Thoracic aorta (tissue), 2 donors: ENCODE measurements around the gene CD36. TPM values are rescaled to one million over a fixed set of nuclear protein-coding genes. Genes with fewer than 3 reads are reported as not detected.

Experiments used
- ATAC-seq: fragments of 150-250 bp; one replicate; pipeline ENCODE4 v1.8.0; 2017; ENCODE audit warnings: low read depth; ENCODE audit not compliant: insufficient number of reproducible peaks, low FRiP score
- DNase-seq: peaks from one replicate; pipeline ENCODE4 v3.0.0-alpha.2; 2020; ENCODE audit warnings: low spot score
- H3K27ac ChIP-seq, 2 donors: fragments of 200-600 bp; sonication (generic); 1 replicate in 1 of 2; 2 replicates in 1 of 2; pipeline ENCODE4 v1.5.1; 2016; ENCODE audit warnings: mild to moderate bottlenecking in 2 of 2, moderate library complexity in 2 of 2
- H3K27me3 ChIP-seq: fragments of 200-600 bp; sonication (generic); replicated peaks from 2 replicates; pipeline ENCODE4 v1.6.0; 2016; ENCODE audit warnings: mild to moderate bottlenecking; ENCODE audit not compliant: insufficient read depth
- H3K36me3 ChIP-seq: fragments of 200-600 bp; sonication (generic); one replicate; pipeline ENCODE4 v1.5.1; 2016
- H3K4me1 ChIP-seq, 2 donors: fragments of 200-600 bp; sonication (generic); 1 replicate in 1 of 2; 2 replicates in 1 of 2; pipeline versions ENCODE4 v1.5.1 to v1.6.0; 2016; ENCODE audit warnings: low read depth in 2 of 2, mild to moderate bottlenecking in 1 of 2; ENCODE audit not compliant: control insufficient read depth in 1 of 2
- H3K4me3 ChIP-seq: fragments of 200-600 bp; sonication (generic); 2 replicates; pipeline ENCODE4 v1.5.1; 2016; ENCODE audit warnings: mild to moderate bottlenecking
- H3K9me3 ChIP-seq: fragments of 200-600 bp; sonication (generic); 2 replicates; pipeline ENCODE4 v1.5.1; 2016
- total RNA-seq, 2 donors: library from RNA; depleted of rRNA; stranded (reverse); fragments of >200 nt; gene quantifications; one replicate each; pipeline versions ENCODE4 v1.1.0 to v1.2.3, GENCODE V29; 2016
- TF ChIP-seq, protein P1 (sequence below): fragments of 200-600 bp; sonication (generic); IDR thresholded peaks from one replicate; pipeline ENCODE4 v1.5.1; 2019; ENCODE audit warnings: antibody characterized with exemption

The CD36 gene
- total RNA-seq = 10 to 100 TPM; 68.6 to 94.8 TPM

DNA sequence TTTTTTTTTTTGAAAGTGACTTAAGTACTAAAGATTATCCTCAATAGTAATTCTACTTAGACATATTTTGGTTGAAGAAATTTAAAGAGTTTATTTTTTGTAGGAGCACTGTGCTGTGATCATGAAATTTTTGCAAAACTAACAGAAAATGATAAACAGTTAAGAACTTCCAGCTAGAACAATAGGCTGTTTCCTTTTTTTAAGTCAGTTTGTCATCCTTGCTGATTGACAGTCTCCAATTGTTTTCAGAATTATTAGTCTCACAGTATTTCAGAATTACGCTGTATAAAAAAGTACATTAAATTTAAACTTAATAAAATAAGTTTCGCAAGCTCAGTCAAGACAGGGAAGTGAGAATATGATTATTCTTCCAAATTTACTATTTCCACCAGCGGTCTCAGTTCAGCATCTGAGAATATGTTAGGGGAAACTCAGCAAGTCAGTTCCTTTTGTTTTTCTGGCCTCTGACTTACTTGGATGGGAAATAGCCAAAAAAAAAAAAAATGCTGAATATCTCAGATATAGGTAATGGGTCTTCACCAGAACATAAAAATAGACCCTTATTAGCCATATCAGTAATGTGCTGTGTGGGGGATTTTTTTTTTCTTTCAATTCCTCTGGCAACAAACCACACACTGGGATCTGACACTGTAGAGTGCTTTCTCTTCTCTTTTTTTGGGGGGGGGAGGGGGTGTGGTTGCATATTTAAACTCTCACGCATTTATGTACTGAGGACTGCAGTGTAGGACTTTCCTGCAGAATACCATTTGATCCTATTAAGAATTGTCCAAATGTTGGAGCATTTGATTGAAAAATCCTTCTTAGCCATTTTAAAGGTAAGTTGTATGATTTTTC is at the start of gene CD36:
TSS of gene CD36 (plus strand) at position 732 of the 855 bp plus-strand sequence. CDS start 8,099 bp downstream, outside the sequence.
- no peaks in the 10 kb centered on the region for H3K9me3 ChIP-seq
- H3K27me3 ChIP-seq = no peaks in the 10 kb centered on the region
- no peak within 1 kb of the TSS for H3K4me3 ChIP-seq
- DNase-seq (no peak), ATAC-seq (no peak)
- H3K27ac ChIP-seq = no peak within 1 kb of the TSS
- H3K36me3 ChIP-seq = no peaks in the 10 kb centered on the region
- H3K4me1 ChIP-seq = peaks cover 0 to 8% of the 10 kb centered on the region in 2 donors
- TF ChIP-seq, protein P1, sequence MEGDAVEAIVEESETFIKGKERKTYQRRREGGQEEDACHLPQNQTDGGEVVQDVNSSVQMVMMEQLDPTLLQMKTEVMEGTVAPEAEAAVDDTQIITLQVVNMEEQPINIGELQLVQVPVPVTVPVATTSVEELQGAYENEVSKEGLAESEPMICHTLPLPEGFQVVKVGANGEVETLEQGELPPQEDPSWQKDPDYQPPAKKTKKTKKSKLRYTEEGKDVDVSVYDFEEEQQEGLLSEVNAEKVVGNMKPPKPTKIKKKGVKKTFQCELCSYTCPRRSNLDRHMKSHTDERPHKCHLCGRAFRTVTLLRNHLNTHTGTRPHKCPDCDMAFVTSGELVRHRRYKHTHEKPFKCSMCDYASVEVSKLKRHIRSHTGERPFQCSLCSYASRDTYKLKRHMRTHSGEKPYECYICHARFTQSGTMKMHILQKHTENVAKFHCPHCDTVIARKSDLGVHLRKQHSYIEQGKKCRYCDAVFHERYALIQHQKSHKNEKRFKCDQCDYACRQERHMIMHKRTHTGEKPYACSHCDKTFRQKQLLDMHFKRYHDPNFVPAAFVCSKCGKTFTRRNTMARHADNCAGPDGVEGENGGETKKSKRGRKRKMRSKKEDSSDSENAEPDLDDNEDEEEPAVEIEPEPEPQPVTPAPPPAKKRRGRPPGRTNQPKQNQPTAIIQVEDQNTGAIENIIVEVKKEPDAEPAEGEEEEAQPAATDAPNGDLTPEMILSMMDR = no peak

DNA sequence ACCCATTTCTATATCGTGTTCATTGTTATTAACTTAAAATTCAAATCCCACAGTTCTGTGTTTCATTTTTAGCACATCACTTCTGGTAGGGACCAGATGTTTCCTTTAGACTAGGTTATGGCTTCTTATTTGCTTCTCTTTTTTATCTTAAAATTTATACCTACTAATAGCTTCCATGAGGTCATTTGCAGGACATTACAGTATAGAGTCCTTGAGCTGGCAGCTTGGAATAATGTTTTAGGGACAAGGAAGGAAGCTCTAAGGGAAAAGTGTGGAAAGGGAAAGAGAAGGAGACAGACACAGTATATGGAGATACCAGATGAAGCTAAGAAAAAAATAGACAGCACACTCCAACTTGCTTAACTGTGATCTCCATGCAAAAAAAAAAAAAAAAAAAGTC is 48.8 kb upstream of the CD36 start:
- DNase-seq = no peak
- no peak for ATAC-seq
- H3K27me3 ChIP-seq = no peaks in the 10 kb centered on the region
- H3K4me3 ChIP-seq = no peak overlapping the region
- H3K9me3 ChIP-seq = no peaks in the 10 kb centered on the region
- H3K4me1 ChIP-seq = no peaks in the 10 kb centered on the region
- no peaks in the 10 kb centered on the region for H3K36me3 ChIP-seq
- TF ChIP-seq, protein P1 = no peak
- no peak overlapping the region for H3K27ac ChIP-seq

DNA sequence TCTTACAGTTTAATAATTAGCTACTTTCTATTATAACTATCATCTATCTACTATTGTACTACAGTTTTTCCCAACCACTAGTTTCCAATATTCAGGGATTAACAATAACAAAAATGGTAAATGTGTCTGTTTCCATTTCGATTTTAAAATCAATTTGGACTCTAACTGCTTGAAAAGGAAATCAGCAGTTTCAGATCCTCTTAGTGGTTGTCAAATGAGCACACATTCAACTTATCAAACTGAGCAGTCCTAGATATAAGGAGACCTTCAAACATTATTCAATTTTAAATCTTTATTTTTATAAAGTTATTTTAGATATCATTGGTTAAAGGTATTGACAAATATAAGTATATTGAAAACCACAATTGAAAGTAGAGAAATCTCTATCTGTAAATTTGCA is 46.8 kb upstream of the CD36 start:
- no peak overlapping the region for H3K4me3 ChIP-seq
- DNase-seq (no peak), ATAC-seq (no peak)
- no peaks in the 10 kb centered on the region for H3K9me3 ChIP-seq
- TF ChIP-seq, protein P1 = no peak
- H3K27me3 ChIP-seq = no peaks in the 10 kb centered on the region
- H3K4me1 ChIP-seq = no peaks in the 10 kb centered on the region
- no peaks in the 10 kb centered on the region for H3K36me3 ChIP-seq
- H3K27ac ChIP-seq = no peak overlapping the region

DNA sequence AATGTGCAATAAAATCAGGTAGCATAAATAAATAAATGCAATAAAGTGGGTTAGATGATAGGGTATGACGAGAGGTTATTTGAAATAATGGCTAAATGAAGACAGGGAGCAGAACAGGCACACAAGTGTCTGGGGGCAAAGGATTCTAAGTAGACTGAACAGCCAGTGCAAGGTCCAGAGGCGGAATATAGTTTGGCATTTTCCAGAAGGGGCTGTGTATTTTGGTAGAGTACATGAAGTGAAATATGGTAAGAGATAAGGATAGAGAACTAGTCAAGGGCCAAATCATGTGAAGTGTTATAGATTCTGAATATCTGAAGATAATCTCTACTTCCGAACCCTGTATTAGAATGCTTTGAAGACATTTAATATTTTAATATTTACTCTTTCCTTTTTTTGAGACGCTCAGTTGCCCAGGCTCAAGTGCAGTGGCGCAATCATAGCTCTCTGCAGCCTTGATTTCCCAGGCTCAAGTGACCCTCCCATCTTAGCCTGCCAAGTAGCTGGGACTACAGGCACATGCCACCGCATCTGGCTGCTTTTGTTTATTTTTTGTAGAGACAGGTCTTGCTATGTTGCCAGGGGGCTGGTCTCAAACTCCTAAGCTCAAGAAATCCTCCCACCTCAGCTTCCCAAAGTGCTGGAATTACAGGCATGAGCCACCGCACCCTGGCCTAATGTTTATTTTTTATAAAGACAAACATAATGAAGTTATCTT is 44.4 kb upstream of the CD36 start:
- H3K4me3 ChIP-seq = no peak overlapping the region
- H3K4me1 ChIP-seq = no peaks in the 10 kb centered on the region
- DNase-seq (no peak), ATAC-seq (no peak)
- no peaks in the 10 kb centered on the region for H3K27me3 ChIP-seq
- TF ChIP-seq, protein P1 = no peak
- H3K36me3 ChIP-seq = no peaks in the 10 kb centered on the region
- no peak overlapping the region for H3K27ac ChIP-seq
- H3K9me3 ChIP-seq = no peaks in the 10 kb centered on the region

GRCh38 chr7:80596933-80597517 is 41.4 kb upstream of the CD36 start:
- ATAC-seq (no peak), DNase-seq (no peak)
- H3K9me3 ChIP-seq = no peaks in the 10 kb centered on the region
- no peaks in the 10 kb centered on the region for H3K36me3 ChIP-seq
- H3K4me1 ChIP-seq = no peaks in the 10 kb centered on the region
- H3K4me3 ChIP-seq = no peak overlapping the region
- H3K27me3 ChIP-seq = no peaks in the 10 kb centered on the region
- TF ChIP-seq, protein P1 = no peak
- no peak overlapping the region for H3K27ac ChIP-seq
